GM19463 (cell line): ENCODE results near the gene CDC42EP2.
"Not testable (repeated sequence)": the region's sequence is repeated elsewhere in the genome, so short reads cannot be mapped to it uniquely, and the experiment has no call there.

Source experiments
- ATAC-seq: cut with Tn5 transposase; IDR thresholded peaks from one replicate; pipeline ENCODE4 v1.9.1; 2021; ENCODE audit warnings: mild to moderate bottlenecking, moderate library complexity; ENCODE audit not compliant: unreplicated experiment

Gene CDC42EP2

GRCh38 chr11:65317025-65317786 is 2.5 kb downstream of the CDC42EP2 start:
- ATAC-seq, result no peak

DNA sequence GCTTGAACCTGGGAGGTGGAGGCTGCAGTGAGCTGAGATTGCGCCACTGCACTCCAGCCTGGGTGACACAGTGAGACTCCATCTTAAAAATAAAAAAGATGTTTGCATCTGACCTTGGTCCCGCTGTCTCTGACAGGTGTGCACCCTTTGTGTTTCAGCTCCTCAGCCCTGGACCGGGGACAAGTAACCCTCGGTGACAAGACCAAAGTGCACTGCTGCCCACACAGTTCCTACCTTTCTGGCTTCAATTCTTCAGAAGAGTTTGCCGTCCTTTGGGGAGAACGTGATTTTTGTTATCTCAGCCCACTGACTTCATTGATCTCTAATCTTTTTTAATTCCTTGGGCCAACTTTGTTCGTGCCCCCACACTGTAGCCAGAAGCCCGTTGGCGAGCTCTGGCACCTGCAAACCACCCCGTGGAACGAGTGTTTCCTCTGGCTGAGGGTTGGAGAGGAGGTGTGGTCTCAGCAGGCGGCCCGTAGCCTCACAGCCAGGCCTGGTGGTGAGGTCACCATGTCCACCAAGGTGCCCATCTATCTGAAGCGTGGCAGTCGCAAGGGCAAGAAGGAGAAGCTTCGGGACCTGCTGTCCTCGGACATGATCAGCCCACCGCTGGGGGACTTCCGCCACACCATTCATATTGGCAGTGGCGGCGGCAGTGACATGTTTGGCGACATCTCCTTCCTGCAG is 5.9 kb downstream of the CDC42EP2 start:
- ATAC-seq, result no peak

GRCh38 chr11:65321076-65321475 is 6.4 kb downstream of the CDC42EP2 start:
- no peak for ATAC-seq

- ATAC-seq, result no peak
Observed at GRCh38 chr11:65321828-65322485, 7.3 kb downstream of the CDC42EP2 start.

- ATAC-seq, result no peak
Observed at GRCh38 chr11:65323813-65324212, 9.1 kb downstream of the CDC42EP2 start.

DNA sequence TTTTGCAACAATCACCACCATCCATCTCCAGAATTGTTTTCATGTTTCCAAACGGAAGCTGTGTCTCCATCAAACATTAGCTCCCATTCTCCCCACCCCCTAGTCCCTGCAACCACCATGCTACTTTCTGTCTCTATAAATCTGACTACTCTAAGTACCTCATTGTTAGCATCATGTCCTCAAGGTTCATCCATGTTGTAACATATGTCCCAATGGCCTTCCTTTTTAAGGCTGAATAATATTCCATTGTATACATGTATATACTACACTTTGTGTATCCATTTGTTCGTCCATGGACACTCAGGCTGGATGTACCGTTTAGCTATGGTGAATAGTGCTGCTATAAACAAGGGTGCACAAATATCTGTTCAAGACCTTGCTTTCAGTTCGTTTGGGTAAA is 10.8 kb downstream of the CDC42EP2 start:
- no peak for ATAC-seq

GRCh38 chr11:65327021-65327420 is 12.4 kb downstream of the CDC42EP2 start:
- no peak for ATAC-seq

DNA sequence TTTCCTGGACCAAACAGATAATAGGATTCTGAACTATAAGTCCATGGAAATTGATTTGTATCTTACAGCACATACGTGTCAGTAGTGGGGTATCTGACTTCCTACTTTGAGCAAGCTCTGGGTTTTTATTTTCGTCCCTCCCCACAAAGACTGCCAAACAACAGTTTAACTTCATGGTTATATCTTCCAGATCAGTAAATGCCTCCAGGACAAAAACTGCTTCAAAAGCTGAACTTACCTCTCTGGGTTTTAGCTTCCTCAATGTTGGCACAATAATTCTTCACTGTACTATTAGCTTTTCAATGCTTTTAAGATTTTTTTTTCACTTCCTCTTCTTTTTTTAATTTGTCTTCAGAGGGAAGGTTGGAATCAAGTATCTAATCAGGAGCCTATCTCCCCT is 14.8 kb downstream of the CDC42EP2 start:
- no peak for ATAC-seq

DNA sequence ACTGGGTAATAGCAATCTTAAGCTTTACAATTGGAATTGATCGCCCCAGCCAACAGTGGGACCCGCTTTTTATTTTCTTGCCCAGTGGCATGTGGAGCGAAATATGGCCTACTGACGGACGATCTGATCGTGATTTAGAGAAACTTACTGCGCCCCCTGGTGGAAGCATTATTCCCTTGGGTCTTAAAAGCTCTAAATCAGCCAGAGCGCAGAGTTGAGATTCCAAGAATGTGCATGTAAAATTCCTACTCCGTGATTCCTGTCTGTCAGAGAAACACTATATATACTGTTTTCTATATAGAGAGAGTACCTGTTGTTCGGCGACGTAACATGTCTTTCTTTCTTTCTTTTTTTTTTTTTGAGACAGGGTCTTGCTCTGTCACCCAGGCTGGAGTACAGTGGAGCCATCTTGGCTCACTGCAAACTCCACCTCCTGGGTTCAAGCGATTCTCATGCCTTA is 15.3 kb downstream of the CDC42EP2 start:
- ATAC-seq, result no peak

DNA sequence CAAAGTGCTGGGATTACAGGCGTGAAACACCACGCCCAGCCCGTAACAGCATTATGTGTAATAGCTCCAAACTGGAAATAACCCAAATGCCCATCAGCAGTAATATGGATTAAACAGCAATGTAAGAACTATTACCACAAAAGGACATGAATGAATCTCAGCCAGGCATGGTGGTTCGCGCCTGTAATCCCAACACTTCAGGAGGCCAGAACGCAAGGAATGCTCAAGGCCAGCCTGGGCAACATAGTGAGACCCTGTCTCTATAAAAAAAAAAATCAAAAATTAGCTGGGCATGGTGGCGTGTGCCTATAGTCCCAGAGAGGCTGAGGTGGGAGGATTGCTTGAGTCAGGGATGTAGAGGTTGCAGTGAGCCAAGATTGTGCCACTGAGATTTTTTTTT is 15.9 kb downstream of the CDC42EP2 start:
- ATAC-seq, result no peak

DNA sequence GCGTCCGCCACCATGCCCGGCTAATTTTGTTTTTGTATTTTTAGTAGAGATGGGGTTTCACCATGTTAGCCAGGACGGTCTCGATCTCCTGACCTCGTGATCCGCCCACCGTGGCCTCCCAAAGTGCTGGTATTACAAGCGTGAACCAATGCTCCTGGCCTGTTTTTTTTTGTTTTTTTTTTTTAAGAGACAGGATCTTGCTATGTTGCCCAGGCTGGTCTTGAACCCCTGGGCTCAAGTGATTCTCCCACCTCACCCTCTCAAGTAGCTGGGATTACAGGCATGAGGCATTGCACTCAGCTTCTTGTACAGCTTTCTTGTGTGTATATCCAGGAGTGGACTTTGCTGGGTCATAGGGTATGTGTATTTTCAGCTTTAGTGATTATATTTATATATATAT is 17.9 kb downstream of the CDC42EP2 start:
- ATAC-seq, result not testable (repeated sequence)

GRCh38 chr11:65334696-65335295 is 20.1 kb downstream of the CDC42EP2 start:
- ATAC-seq, result no peak

GRCh38 chr11:65338676-65339075 is 24.0 kb downstream of the CDC42EP2 start:
- ATAC-seq, result no peak

DNA sequence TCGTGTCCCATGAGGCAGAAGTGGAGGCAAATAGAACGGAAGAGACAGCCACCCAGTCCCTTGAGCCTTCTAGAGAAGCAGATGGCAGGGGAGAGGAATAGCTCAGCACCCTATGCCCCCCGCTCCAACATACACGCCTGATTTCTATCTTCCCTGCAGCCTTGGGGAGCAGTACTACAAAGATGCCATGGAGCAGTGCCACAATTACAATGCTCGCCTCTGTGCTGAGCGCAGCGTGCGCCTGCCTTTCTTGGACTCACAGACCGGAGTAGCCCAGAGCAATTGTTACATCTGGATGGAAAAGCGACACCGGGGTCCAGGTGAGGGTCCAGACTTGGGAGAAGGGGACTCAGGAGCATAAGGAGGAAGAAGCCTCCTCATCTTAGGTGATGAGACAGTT is 25.6 kb downstream of the CDC42EP2 start:
- no peak for ATAC-seq

DNA sequence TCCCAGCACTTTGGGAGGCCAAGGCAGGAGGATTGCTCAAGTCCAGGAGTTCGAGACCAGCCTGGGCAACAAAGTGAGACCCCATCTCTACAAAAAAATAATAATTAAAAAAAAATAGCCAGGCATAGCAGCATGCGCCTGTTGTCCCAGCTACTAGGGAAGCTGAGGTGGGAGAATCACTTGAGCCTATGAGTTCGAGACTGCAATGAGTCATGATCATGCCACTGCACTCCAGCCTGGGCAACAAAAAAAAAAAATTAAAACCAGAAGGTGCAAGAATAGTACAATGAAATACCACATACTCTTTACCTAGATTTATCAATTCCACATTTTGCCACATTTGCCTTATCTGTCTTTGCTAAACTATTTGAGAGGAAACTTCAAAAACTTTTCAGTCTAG is 27.2 kb downstream of the CDC42EP2 start:
- ATAC-seq, result no peak

GRCh38 chr11:65351511-65351910 is 36.8 kb downstream of the CDC42EP2 start:
- no peak for ATAC-seq

DNA sequence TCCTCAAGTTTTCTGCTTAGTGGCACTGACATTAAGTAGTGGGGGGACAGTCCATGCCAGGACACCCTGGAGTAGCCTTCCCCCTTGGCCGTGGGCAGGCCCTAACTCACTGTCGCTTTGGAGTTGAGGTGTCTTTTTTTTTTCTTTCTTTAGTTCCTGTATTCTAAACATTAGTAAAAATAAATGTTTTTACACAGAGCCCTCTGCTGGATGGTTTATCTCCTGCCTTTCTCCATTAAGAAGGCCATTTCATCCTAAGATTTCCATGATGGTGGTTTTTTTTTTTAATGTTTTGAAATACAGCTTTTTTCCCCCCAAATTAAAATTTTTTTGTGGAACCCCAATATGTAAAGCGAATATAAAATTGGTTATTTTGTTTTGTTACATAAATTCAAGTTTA is 38.1 kb downstream of the CDC42EP2 start:
- ATAC-seq, result no peak

- ATAC-seq, result no peak
Observed at GRCh38 chr11:65353376-65353775, 38.7 kb downstream of the CDC42EP2 start.

- no peak for ATAC-seq
Observed at GRCh38 chr11:65353900-65354264, 39.2 kb downstream of the CDC42EP2 start.

DNA sequence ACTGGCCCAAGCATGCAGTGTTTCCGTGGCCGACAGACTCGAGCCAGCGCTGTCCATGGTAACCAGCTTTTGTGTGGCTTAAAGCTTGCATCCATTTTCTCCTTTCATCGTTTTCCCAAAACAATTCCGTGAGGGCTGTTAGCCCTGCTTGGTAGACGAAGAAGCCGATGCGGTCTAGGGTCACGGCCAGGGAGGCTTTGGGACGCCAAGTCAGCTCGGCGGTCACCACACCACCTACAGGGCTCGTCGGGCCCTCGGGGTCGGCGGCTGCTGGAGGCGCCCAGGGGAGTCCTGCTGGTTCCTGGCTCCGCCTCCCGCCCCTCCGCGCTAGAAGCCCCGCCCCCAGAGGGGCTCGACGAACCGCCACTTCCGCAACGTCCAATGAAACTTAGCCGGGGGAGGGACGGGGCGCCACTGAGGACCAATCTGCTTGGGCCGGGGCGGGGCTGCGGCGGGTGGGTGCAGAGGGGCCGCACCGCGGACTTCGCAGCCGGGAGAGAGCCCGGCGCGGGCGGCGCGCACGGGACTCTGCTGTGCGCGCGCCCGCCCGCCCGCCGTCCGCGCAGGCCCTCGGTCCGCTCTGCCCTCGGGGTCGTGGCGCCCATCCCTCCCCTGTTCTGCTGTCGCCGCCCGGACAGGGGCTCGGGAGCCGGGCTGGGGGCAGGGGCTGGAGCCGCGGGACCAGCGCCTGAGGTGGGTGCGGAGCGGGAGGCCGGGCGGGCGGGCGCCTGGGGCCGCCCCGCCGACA is 39.8 kb downstream of the CDC42EP2 start, which contains the start of gene TIGD3:
Gene TIGD3, plus strand, starts transcription at position 487 of the 748 bp plus-strand sequence. CDS start 1,058 bp downstream, outside the sequence.
- peak; percentile 96 for ATAC-seq
